ENCODE data around the gene AGR2.

The AGR2 gene

DNA sequence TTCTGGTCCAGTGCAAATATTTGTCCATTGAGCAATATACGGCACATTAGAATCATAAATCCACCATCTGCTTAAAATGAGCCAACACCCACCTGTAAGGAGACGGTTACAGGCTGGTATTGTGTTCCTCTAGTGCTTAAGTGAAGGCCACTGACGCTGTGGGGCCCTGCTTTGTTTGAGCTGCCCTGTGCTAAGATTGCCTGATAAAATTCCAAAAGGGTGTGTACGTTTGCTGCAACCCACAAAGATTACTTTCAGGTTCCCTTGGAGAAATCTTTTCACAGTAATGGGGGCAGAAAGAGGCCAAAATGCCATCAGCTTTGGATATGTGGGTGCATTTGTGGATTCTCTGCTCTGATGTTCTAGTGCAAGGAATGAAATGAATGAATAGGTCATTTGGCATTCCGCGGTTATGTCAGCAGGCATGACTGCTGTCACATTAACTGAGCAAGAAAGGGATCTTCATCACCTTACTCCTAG lies 42.6 kb upstream of the AGR2 start:
- Histone ChIP-seq H3K27me3 (replicated peaks) (no peaks in the 10 kb centered on the region), H3K27ac (no peak overlapping the region), H3K36me3 (replicated peaks) (no peaks in the 10 kb centered on the region), H3K4me3 (ENCODE audit: low read depth, low read length) (no peak overlapping the region)
- DNase-seq = peak; percentile 20
- in situ Hi-C loops (cut with HindIII; ENCODE audit: low pct_ligation_motif_present, low sequenced_read_pairs) = no loop called here
- TF ChIP-seq, protein P1, sequence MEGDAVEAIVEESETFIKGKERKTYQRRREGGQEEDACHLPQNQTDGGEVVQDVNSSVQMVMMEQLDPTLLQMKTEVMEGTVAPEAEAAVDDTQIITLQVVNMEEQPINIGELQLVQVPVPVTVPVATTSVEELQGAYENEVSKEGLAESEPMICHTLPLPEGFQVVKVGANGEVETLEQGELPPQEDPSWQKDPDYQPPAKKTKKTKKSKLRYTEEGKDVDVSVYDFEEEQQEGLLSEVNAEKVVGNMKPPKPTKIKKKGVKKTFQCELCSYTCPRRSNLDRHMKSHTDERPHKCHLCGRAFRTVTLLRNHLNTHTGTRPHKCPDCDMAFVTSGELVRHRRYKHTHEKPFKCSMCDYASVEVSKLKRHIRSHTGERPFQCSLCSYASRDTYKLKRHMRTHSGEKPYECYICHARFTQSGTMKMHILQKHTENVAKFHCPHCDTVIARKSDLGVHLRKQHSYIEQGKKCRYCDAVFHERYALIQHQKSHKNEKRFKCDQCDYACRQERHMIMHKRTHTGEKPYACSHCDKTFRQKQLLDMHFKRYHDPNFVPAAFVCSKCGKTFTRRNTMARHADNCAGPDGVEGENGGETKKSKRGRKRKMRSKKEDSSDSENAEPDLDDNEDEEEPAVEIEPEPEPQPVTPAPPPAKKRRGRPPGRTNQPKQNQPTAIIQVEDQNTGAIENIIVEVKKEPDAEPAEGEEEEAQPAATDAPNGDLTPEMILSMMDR (IDR thresholded peaks at IDR 0.05; ENCODE audit: low read depth, low read length, missing control alignments) = no peak

GRCh38 chr7:16846601-16847165 lies 41.9 kb upstream of the AGR2 start:
- Histone ChIP-seq H3K36me3 (replicated peaks) (no peaks in the 10 kb centered on the region), H3K27me3 (replicated peaks) (no peaks in the 10 kb centered on the region), H3K27ac (no peak overlapping the region), H3K4me3 (ENCODE audit: low read depth, low read length) (no peak overlapping the region)
- DNase-seq = no peak
- TF ChIP-seq, protein P1 (IDR thresholded peaks at IDR 0.05; ENCODE audit: low read depth, low read length, missing control alignments) = no peak
- in situ Hi-C loops (cut with HindIII; ENCODE audit: low pct_ligation_motif_present, low sequenced_read_pairs) = no loop called here

DNA sequence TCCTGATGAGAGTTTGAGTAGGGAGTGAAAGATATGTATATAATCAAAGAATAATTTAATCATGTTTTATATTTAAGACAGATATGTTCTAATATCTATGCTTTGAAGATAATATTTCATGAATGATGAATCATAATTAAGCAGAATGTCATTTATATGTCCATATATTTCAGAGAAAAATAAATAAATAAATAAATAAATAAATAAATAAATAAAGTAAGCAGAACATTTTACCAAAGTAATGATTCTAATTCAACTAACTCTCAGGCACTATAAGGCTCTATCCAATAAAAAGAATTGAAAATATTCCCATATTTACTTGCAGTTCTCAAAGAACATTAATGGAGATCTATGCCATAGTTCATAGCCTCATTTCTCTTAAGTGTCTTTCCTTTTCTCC lies 40.9 kb upstream of the AGR2 start:
- no peak for DNase-seq
- Histone ChIP-seq H3K36me3 (replicated peaks) (no peaks in the 10 kb centered on the region), H3K4me3 (ENCODE audit: low read depth, low read length) (no peak overlapping the region), H3K27ac (no peak overlapping the region), H3K27me3 (replicated peaks) (no peaks in the 10 kb centered on the region)
- in situ Hi-C loops (cut with HindIII; ENCODE audit: low pct_ligation_motif_present, low sequenced_read_pairs) = no loop called here
- TF ChIP-seq, protein P1 (IDR thresholded peaks at IDR 0.05; ENCODE audit: low read depth, low read length, missing control alignments) = no peak

DNA sequence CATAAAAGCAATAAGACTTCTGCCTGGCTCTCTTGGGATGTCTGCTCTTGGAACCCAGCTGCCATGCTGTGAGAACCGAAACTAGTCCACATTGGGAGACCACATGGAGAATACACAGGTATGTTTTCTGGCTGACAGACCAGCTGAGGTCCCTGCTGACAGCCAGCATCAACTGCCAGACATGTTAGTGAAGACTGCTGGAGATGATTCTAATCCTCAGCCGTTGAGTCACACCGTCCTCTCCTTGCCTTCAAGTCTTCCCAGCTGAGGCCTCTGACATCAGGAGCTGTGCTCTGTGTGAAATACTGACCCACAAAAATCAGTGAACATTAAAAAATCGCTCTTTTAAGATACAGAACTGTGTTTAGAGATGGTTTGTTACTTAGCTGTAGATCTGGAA lies 36.9 kb upstream of the AGR2 start:
- TF ChIP-seq, protein P1 (IDR thresholded peaks at IDR 0.05; ENCODE audit: low read depth, low read length, missing control alignments) = no peak

DNA sequence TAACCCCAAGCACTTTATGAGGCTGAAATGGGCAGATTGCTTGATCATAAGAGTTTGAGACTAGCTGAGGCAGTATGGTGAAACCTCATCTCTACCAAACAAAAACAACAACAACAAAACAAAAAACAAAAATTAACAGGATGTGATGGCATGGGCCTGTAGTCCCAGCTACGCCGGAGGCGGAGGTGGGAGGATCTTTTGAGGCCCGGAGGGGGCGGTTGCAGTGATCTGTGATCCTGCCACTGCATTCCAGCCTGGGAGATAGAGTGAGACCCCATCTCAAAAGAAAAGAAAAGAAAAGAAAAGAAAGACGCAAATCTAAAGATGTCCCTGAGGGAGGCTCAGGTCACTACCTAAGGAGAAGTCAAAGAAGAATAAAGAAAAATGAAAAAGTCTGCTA lies 35.3 kb upstream of the AGR2 start:
- Histone ChIP-seq H3K27ac (no peak overlapping the region), H3K27me3 (replicated peaks) (no peaks in the 10 kb centered on the region), H3K36me3 (replicated peaks) (no peaks in the 10 kb centered on the region), H3K4me3 (ENCODE audit: low read depth, low read length) (no peak overlapping the region)
- DNase-seq = no peak
- in situ Hi-C loops (cut with HindIII; ENCODE audit: low pct_ligation_motif_present, low sequenced_read_pairs) = no loop called here
- TF ChIP-seq, protein P1 (IDR thresholded peaks at IDR 0.05; ENCODE audit: low read depth, low read length, missing control alignments) = no peak

More for the DNA sequence above, 36.9 kb upstream of the AGR2 start:
- peak overlapping the region; percentile 51 for H3K27ac ChIP-seq
- no peaks in the 10 kb centered on the region for H3K36me3 ChIP-seq (replicated peaks)
- DNase-seq = peak; percentile 85
- no peaks in the 10 kb centered on the region for H3K27me3 ChIP-seq (replicated peaks)
- H3K4me3 ChIP-seq (ENCODE audit: low read depth, low read length) = no peak overlapping the region
- in situ Hi-C loops (cut with HindIII; ENCODE audit: low pct_ligation_motif_present, low sequenced_read_pairs) = no loop called here

DNA sequence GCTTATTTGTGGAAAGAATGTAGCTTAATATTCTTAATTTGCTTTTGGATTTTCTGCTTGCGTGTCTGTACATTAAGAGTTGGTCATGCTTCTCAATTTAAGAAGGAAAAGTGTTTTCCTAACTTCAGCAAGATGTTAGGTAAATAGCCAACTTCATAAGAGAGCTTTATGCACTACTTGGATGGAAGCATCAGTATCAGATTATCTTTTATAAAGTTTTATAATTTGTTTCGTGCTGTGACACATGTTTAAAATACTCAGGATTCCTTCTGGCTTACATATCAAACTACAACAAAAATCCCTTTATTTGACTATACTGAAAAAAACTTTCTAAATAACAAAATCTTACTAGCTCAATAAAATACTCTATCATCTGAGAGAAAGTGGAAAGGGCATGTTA lies 34.8 kb upstream of the AGR2 start:
- H3K4me3 ChIP-seq (ENCODE audit: low read depth, low read length) = no peak overlapping the region
- H3K27me3 ChIP-seq (replicated peaks) = no peaks in the 10 kb centered on the region
- DNase-seq = no peak
- H3K36me3 ChIP-seq (replicated peaks) = no peaks in the 10 kb centered on the region
- TF ChIP-seq, protein P1 (IDR thresholded peaks at IDR 0.05; ENCODE audit: low read depth, low read length, missing control alignments) = no peak
- in situ Hi-C loops (cut with HindIII; ENCODE audit: low pct_ligation_motif_present, low sequenced_read_pairs) = no loop called here
- no peak overlapping the region for H3K27ac ChIP-seq
